ENCODE results near the gene TMEM63B.
"Not testable (repeated sequence)": the region's sequence is repeated elsewhere in the genome, so short reads cannot be mapped to it uniquely, and the experiment has no call there.

Gene TMEM63B

DNA sequence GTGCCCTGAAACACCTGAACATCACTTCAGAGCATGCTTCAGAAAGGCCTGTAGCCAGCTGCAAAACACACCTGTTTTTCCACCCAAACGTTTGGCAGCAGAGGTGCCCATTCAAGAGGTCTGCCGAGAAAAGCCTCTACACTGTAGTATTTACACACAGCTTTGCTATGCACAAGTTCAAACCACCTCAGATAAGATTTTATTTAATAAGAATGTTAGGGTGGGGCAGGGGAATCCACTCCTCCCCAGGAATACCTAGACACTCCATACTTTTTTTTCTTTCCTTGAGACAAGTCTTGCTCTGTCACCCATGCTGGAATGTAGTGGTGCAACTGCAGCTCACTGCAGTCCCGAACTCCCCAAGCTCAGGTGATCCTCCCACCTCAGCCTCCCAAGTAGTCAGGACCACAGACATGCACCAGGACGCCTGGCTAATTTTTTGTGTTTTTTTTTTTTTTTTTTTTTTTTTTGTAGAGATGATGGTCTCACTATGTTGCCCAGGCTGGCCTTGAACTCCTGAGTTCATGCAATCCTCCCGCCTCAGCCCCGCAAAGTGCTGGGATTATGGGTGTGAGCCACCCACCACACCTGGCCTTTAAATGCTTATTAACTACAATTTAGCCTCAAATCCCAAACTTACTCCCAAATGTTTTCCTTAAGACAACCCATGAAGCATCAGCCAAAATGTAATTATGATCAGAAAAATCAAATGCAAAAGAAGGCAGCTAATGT, 9.8 kb upstream of the TMEM63B start:
- no peak for DNase-seq

DNA sequence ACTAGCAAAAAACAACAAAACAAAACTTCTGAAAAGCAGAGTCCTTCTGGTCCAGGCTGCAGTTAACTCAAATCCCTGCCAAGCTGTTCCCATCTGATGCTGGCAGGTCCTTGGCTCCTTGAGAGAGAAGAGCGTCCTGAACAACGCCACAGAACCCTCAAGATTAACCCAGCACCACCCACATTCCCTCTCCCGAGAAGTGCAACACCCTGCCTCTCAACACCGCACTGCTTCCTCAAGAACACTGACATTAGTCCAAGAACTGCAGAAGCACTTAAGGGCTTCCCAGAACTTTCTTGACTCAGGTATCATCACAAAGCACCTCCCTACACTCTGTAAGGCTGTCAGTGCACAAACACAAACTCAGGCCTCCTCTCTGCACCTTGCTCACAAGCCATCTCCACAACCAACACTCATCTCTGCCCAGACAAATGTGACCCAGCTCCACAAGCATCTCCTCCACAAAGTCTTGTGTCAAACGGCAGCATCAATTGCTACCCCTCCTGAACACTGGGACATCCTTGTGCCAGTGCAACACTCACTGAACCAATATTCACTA, 7.6 kb upstream of the TMEM63B start:
- DNase-seq = no peak

DNA sequence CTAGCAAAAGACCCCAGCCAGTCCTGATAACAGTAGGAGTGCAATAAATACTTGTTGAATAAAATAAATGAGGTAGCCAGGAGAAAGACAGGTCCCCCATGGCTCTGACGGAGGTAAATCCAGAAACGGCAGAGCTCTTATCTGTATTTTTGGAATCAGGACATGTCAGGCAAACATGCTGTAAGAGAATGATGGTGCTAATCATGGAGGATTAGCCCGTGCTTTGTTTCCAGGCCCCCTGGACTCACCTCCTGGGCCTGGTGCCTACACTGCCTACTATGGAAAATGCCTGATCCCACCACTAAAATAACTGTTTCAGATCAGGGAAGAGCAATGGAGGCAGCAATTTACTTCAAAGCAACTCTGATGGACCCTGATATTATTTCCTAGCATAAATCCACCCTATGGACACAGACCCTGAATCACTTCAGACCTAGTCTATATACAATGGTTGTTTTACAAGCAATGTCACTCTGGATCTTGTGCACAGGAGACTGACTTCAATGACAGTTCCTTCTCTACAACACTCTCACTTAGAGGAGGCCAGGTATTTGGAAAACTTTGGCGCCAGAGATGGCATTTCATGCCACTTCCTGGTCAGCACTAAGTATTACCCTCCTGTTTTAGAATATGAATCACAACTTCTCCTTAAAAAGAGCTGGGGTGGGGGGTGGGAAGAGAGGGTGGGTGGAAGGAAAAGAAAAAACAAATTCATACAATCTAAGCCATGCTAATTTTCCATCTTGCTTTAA, 6.5 kb upstream of the TMEM63B start:
- no peak for DNase-seq

DNA sequence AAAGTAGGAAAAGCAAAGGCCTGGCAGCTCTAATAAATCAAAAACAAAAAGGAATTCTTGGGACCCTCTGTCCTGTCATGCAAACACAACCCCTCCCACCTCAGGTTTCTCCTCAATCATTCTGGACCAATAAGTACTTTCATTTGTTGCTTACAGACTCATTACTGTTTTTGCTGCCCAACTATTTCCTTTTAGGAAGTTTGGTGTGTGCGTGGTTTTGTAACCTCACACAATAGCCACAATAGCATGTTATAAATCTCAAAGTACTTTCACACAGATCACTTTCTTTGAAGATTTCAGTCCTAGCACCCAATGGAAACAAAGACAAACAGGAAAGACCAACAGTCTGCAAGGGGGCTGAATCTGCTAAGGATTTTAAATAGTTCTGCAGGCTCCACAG, 4.6 kb upstream of the TMEM63B start:
- DNase-seq = no peak

DNA sequence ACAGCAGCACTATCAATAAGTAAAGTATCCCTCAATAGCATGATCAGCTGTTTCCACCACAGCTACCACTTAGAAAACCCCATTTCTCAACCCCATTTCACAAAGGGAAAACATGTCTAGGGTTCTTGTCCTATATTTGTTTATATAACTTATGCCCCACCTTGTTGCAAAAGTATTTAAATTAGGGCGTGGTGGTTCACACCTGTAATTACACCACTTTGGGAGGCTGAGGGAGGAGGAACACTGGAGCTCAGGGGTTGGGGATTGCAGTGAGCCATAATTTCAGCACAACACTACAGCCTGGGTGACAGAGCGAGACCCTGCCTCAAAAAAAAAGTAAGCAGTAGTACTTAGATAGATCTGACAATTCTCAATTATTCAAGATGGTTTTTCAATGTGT, 3.8 kb upstream of the TMEM63B start:
- no peak for DNase-seq

DNA sequence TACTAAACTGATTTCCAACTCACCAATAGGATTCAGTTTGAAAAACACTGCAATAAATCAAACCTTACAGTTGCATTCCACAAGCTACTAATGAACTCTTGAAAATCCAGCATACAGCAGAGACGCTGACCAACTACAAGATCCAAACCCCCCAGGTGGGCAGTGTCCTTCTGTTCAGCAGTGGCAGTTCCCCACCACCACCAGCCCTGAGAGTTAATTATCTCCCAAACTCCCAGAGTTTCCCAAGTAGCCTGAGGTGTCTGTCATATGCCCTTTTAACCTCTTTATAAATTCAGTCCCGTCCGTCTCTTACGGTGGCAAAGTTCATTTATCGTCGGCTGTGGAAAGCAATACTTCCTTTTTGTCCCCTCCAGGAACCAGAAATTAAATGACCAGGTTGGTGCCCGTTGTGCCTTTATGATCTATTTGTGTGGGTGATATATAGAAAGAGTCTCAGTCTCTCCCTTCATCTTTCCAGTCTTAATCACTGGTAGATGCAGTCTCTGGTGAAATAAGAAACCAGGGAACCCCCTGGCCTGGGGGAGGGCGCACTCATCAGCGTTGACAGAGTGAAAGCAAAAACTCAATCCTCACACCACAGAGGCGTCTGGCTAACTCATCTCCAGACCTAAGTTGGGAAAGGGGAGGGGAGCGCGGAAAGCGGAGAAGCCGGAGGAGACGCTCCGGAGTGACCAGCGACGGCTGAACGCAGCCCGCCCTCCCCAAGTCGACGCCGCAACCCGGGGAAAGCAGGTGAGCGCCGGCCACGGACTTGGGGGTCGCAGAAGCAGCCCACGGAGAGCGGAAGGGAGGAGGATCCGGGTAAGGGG, 819 bp upstream of the TMEM63B start:
- DNase-seq = peak; percentile 77

DNA sequence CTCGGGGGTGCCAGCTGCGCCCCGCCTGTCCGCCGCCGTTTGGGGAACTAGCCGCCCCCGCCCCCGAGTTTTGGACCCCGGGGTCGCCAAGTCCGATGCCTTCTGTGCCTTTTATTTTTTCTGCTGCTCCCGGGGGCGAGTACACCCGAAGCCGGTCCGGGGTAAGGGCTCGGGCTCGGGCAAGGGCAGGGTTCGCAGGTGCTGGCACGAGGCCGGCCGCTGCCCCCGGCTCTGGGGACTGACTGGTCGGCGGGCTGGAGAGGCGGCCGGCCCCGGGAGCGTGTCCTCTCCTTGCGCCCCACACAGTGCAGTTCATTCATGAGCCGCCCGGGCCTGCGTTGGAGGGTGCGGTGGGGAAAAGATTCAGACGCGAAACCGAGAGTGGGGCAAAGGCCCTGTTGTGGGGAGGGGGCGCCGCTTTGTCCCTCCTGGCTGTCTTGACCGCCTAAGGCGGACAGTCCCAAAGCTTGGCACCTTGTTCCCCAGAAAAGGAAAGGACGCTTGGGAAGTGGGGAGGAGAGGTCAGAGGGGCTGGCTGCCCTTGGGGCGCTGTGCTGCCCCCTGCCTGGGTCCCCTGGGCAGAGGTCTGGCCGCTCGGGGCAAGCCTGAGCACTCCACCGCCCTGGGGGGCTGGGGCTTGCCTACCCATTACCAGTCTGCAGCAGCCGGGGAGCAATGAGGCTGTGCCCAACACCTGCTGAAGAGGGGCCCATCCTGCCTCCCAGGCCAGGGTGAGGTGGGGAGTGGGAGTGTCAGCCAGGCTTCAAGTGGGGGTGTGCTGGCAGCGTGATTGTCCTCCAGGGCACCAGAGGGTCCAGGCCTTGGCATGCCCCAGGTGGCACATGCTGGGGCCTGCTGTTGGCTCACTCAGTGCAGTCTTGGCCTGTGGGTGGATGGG, 915 bp downstream of the TMEM63B start:
- peak; percentile 59 for DNase-seq

DNA sequence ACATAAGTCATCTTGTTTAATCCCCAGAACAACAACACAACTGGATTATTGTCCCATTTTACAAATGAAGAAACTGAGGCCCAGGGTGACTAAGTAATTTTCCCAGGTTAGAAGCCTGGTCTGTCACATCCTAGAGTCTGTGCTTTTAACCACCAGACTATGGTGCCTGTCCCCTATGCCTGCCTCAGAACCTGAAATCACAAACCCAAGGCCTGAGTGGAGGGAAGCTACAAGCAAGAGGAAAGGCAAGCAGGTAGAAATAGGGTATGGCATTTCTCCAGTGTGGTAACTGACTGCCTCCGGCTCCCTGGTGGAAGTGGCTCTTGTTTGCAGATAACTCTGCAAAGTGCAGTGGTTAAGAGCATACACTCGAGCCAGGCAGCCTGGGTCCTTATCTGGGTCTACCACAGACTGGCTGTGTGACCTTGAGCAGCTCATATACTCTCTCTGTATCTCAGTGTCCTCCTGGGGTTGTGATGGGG, 2.5 kb downstream of the TMEM63B start:
- no peak for DNase-seq

DNA sequence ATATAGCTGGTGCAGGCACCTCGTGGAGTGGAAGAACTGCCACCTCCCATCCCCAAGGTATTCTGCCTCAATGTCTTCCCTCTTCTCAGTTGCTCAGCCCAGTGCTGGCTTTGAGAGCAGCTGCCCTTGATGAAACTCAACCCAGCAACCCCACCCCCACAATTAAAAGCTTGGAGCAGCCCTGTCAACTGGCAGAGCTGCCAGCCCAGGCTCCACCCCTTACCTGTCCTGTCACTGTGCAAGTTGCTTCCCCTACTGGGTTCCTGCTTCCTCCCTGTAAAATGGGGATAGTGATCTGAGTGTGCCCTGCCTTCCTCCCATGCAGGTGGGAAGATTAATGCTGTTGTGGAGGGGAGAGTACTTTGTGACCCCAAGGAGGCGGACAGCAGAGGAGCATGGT, 4.5 kb downstream of the TMEM63B start:
- DNase-seq = no peak

DNA sequence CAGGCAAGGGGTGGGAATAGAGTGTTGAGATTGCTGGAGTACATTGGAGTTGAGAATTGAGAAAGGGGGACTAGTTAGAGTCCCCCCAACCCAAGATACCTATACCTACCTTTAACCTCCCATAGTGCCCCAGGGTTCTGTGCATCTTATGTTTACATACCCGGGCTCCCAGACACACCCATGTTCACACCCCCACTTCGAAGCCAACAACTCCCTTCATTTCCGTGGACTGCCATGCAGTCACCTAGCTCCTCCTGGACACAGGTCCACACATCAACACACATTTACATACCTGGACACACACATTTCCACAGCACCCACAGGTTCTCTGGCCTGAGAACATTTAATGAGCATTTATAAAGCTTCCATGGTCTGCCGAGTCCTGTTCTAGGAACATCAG, 5.1 kb downstream of the TMEM63B start:
- DNase-seq = no peak

DNA sequence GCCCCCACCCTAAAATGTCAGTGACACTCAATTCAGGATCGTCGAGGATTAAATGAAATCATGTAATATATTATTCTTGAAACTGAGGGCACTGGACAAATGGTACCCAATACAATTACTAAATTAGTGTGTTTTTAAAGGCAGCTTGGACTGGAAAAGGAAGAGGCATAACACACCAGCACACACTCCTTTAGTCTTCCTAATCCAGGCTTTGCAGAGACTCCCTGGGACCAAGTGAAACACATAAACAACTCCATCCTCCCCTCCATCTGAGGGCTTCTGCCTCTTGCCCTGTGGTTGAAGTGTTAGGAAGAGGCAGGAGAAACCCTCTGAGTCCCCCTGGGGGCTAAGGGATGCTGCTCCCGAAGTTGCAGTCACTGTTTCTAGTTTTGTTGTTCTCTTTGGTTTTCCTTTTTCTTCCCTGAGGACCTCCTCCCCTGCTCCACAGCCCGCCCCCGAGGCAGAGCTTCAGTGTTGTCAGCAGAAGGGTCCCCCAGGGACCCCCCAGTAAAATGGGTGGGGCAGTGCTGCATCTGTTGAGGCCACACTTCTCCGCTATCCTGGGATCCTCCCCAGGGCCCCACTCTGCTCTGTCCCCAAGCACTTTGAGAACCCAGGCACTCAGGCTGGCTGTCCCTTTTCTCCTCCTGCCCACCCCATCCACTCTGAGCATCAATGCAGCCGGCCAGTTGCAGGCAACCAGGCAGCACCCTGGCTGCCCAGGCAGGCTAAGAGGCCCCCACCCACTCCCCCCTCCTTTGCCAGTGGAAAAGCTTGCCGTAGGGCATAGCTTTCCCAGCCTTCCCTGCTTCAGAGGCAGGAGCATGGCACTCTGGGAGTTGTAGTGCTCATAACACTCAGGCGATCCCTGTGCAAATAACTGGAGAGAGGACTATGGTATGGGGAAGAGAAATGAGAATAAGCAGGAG, 5.9 kb downstream of the TMEM63B start:
- DNase-seq = peak; percentile 84

DNA sequence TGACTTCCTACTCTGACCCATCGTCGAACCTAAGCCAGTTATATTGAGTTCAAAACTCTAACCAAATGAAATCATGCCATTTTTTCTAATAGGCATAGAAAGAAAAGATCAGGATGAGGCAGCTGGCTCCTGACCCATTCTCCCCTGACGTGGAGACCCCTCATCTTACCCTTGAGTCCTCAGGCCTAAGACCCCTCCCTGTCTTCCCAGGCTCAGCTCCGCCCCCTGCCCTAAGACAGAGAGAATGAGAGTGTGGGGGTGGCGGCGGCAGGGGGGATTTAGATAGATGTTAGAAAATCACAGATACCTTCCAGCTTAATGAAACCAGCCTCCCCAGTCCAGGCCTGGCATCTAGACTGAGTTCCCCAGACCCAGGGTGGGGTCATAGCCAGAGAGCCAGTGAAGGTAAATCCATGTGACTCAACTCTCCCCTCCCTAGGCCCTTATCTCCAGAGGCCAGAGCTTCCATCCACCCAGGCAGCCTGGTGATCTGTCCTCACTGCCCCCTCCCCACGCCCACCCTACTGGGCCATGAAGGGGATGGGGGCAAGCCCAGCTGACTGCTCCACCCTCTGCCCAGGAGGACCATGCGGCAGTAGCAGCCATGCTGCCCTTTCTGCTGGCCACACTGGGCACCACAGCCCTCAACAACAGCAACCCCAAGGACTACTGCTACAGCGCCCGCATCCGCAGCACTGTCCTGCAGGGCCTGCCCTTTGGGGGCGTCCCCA, 6.8 kb downstream of the TMEM63B start:
- no peak for DNase-seq

DNA sequence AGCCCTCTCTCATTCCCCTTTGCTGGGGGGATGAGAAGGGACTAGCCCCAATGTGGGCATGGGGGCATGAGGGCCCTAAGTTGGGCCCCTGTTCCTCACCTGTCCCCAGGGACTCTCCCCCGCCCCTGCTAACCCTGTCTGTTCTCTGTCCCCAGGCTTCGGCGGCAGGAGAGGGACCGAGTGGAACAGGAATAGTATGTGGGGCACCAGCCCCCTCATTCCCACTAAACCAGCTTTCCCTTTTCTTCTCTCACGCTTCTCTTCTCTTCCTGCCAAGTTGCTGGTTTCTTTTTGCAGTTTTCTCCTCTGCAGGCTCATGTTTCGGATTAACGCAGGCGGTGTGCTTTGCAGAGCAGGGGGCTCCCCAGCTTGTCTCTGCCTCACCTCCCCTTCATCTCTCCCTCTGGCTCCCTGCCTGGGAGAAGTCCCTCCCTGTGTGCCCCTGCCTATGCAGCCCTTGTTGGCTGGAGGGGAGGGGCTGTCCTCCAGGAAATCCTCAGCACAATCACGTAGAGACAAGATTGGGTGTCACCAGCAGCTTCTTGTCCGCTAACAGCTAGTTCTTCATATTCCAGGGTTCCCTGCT, 7.9 kb downstream of the TMEM63B start:
- peak; percentile 79 for DNase-seq

DNA sequence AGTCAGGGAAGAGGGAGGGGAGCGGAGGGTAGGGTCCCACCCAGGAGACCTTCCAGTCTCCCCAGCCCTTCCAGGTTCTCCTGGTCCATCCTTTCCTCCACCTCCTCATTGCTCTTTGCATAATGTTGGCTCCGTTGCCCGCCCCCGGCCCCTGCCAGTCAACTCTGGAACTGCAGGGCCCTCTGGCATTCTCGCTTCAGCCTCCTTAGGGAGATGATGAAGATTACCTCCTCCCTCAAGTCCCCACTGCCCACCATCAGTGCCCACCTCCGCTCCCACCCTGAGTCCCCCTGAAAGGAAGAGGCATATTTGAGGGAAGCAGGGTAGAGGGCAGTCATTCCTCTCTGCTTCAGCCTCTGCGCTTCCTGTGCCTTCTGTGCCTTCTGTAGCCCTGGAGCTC, 8.5 kb downstream of the TMEM63B start:
- DNase-seq = no peak

DNA sequence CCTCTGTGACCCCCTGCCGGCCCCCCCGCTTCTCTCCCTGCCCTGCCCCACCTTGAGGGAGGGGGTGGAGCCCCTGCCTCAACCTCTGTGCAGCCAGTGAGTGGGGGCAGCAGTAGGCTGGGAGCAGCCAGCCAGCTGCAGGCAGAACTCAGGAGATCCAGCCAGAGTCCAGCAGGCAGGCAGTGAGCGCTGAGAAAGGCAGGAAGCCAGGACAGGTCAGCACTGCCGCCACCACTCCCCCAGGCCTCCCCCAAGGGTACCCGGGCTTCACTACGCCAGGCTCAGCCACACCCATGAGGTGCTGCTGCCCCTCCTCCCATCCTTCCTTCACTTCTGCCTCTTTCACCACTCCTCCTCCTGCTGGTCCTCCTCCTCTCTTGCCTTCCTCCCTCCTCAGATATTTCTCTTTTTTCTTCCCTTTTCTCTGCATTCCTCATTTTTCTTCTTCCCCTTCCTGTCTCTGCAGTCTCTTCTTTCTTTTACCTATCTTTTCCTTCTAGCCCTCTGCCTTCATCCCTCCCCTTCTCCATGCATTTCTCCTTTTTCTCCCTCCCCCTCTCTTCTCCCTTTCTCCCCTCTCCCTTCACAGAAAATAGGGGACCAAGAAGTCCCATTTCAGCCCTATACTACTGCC, 11.5 kb downstream of the TMEM63B start:
- no peak for DNase-seq

DNA sequence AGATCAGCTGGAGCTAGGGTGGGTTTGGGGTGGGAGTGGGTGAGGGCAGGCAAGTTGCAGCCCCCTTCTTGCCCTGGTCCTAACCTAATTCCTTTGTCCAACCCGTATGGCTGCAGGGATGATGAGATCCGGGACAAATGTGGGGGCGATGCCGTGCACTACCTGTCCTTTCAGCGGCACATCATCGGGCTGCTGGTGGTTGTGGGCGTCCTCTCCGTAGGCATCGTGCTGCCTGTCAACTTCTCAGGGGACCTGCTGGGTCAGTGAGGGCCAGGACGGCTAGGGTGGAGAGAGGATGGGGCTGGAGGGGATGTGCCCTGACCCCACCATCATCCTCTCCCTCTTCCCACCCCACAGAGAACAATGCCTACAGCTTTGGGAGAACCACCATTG, 12.0 kb downstream of the TMEM63B start:
- DNase-seq = no peak

DNA sequence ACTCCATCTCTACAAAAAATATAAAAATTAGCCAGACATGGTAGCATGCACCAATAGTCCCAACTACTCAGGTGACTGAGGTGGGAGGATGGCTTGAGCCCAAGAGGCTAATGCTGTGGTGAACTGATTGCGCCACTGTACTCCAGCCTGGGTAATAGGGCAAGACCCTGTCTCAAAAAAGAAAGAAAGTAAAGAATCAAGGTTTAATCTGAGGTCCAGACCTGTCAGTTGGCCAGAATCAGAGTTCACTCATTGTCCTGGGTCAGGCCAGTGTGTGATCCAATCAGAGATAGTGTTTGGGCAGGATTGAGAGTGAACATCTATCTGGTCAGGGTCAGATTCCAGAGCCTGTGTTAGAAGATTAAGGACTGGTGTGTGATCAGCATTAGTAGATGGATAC, 15.5 kb downstream of the TMEM63B start:
- DNase-seq = no peak

DNA sequence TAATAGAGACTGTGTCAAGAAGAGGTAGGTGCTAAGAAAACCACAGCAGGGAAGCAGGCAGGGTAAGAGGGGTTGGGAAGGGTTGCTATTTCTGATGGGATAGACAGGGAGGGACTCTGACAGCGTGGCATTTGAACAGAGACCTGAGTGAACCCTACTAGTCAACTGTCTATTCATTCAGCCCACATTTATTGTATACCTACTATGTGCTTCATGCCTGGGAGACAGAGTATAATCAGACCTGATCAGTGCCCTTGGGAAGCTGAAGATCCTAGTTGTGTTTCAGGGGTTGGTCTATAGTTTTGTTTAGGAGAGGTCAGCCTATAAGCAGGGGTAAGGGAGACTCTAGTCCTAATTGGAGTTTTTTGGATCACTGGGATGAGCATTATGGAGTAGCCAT, 16.4 kb downstream of the TMEM63B start:
- DNase-seq = no peak

DNA sequence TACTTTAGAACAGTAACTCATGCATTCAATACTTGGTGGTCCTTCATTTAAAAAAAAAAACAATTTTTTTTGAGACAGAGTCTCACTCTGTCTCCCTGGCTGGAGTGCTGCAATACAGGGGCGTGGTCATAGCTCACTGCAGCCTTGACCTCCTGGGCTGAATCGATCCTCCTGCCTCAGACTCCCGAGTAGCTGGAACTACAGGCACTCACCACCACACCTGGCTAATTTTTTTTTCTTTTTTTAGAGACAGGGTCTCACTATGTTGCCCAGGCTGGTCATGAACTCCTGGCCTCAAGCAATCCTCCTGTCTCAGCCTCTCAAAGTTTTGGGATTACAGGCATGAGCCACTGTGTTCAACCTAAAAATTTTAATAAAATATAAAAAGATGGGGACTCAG, 17.2 kb downstream of the TMEM63B start:
- DNase-seq = not testable (repeated sequence)

All from eye (tissue), 1 donor.